CD4-positive, alpha-beta T cell treated with Interleukin-6 for 4 hours (primary cell): Measurements from ENCODE around the gene AXL.
A peak's percentile ranks its signal among the peaks of the same experiment; 100 is the strongest.
"Not testable (repeated sequence)": the region's sequence is repeated elsewhere in the genome, so short reads cannot be mapped to it uniquely, and the experiment has no call there.

Source experiments
- DNase-seq: peaks from one replicate; pipeline ENCODE4 v3.0.0-alpha.2; 2020; ENCODE audit warnings: mixed read lengths

Gene AXL

DNA sequence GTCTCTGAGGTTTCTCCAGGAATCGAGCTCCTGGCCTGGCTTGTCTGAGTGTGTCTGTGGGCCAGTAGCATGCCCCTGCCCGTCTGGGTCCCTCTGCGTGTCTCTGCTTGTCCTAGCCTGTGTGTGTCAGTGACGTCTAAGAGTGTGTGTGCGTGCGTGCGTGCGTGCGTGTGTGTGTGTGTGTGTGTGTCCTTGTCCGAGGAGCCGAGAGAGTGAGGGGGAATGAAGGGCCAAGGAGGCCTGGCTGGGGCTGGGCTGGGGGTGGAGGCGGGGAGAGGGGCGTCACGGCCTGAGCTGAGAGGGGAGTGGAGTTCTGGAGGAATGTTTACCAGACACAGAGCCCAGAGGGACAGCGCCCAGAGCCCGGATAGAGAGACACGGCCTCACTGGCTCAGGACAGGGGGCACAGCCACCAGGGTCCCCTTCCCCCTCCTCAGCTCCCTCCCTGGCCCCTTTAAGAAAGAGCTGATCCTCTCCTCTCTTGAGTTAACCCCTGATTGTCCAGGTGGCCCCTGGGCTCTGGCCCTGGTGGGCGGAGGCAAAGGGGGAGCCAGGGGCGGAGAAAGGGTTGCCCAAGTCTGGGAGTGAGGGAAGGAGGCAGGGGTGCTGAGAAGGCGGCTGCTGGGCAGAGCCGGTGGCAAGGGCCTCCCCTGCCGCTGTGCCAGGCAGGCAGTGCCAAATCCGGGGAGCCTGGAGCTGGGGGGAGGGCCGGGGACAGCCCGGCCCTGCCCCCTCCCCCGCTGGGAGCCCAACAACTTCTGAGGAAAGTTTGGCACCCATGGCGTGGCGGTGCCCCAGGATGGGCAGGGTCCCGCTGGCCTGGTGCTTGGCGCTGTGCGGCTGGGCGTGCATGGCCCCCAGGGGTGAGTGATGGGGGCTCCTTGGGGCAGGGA is at the start of gene AXL:
Gene AXL (plus strand): TSS at position 609 of the 893 bp plus-strand sequence. CDS start 170 bp downstream, at position 779.
- DNase-seq: no peak

DNA sequence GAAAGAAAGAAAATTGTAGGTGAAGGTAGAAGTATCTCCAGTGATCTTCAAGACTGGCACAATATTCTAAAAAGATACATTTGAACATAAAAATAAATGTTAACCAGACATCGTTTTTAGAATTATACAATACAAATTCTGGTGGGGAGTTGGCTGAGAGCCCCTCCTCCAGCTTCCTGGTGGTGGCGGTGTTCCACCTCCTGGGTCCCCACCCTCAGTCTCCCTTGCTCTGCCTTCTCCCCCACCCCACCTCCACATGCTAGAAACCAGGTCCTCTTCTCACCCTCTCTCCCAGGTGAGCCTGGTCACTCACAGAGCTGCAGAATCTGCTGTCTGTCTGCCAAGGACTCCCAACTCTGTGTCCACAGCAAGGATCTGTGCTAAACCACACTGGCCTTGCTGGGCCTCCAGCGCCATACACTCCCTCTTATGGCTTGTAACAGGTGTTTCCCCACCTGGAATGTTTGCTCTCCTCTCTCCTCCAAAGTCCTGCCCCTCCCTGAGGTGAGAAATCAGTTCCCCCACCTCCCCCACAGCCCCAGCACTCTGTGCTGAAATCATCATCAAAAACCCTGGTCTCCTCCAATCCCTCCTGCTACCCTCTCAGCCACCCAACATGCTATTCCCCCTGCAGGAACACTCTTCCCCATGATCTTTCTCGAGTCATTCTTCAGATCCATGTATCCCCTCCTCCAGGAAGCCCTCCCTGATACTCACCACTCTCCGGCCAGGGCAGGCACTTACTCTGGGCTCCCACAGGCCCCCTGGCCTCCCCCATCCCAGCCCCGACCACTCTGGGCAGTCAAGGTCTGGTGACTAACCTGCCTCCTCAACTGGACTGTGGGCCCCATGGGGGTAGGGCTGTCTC is 46.5 kb upstream of the AXL start:
- no peak for DNase-seq

DNA sequence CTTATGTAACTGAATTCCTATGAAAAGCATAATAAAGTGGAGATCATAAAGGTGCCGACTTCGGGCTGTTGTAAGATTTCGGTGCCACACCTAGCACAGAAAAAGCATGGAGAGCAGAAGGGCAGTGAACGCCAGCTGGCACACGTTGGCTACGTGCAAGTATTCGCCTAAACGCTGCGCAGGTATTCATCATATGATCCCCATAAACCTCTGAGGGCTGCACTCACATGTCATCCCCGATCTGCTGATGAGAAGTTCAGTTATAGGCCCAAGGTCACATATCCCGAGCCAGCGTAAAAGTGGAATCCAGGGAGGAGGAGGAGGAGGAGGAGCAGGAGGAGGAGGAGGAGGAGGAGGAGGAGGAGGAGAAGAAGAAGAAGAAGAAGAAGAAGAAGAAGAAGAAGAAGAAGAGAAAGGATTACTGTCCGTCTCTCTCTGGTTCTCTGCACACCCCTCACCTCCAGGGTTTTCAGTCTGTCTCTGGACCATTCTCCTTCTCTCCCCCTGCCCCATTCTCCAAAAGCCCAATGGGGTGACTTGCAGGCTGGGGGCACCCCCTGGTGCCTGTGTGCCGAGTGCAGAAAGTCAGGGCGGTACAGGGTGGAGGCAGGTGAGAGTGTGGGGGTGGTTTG is 44.6 kb upstream of the AXL start:
- no peak for DNase-seq

DNA sequence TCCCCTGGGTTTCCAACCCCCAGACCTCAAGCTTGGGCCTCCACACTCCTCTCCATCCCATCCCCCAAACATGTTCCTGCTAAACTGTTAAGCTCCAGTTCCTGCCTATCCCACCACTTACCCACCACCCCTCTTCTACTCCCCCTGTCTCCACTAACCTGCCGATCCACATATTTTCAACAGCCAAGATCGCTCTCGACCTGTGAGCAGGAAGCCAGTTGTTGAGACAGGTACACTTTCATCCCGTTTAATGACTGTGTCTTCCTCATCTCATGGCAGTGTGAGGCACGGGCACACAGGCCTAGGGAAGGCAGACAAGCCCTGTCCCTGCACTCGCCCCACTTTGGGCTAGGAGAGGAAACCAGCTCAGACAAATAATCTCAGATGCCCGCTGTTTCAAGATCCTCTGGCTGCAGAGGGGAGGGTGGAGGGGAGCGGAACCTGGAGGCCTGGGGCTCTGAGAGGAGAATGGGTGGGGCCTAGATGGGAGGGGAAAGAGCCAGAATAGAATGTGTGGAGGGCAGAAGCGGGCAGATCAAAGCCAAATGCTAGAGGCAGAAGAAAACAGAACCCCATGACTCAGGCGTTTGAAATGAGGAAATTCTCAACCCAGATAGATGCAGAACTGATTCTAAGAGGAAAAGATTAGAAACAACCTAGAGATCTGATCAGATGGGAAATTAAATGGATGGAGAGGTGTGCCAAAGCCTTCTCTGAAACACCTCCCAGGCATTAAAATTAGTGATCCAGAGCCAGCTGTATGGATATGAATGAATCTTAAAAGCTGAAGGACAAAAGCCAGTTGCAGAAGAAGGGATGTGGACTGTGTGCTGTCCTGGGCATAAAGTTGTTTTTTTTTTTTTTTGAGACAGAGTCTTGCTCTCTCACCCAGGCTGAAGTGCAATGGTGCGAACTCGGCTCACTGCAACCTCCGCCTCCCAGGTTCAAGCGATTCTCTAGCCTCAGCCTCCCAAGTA is 42.9 kb upstream of the AXL start:
- peak; percentile 84 for DNase-seq

DNA sequence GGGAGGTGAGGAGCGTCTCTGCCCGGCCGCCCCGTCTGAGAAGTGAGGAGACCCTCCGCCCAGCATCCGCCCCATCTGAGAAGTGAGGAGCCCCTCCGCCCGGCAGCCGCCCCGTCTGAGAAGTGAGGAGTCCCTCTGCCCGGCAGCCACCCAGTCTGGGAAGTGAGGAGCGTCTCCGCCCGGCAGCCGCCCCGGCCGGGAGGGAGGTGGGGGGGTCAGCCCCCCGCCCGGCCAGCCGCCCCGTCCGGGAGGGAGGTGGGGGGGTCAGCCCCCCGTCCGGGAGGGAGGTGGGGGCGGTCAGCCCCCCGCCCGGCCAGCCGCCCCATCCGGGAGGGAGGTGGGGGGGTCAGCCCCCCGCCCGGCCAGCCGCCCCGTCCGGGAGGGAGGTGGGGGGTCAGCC is 38.9 kb upstream of the AXL start:
- DNase-seq: not testable (repeated sequence)

DNA sequence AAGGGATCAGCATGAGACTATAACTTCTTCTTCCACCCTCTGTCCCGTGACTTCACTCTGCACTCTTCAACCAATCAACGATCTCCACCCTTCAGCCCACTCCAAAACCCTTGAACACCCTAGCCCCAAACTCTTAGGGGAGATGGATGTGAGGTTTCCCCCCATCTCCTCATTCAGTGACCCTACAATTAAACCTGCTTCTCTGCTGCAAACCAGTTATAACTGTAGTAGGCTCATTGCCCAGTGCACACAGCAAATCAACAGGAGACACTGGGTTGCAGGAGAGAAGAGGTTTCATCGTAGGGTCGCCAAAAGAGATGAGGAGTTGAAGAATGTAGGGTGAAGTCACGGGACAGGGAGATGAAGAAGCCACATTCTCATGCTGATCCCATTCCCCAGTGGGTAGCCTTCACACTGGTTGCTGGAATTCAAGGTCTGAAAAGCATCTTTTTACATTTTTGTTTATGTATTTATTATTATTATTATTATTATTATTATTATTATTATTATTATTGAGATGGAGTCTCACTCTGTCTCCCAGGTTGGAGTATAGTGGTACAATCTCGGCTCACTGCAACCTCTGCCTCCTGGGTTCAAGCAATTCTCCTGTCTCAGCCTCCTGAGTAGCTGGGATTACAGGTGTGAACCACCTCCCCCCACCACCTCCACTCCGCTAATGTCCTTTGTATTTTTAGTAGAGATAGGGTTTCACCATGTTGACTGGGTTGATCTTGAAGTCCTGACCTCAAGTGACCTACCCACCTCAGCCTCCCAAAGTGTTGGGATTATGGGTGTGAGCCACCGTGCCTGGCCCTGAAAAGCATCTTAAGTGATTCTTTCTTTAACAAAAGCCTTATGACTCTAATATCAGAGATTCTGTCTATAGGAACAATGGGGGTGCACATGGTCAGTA is 31.8 kb upstream of the AXL start:
- no peak for DNase-seq

DNA sequence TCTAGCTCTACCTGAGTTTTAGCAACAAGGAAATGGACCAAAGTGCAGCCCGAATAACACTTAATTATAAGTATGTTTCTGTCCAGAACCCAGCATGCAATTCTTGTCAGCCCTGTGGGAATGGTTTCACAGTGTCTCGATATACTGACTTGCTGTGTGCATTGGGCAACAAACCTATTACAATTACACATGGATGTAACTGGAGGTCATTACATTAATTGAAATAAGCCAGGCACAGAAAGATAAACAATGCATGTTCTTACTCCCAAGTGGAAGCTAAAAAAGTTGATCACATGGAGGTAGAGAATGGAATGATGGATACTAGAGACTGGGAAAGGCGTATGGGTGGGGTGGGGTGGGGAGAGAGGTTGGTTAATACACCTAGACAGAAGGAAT is 31.1 kb upstream of the AXL start:
- no peak for DNase-seq

DNA sequence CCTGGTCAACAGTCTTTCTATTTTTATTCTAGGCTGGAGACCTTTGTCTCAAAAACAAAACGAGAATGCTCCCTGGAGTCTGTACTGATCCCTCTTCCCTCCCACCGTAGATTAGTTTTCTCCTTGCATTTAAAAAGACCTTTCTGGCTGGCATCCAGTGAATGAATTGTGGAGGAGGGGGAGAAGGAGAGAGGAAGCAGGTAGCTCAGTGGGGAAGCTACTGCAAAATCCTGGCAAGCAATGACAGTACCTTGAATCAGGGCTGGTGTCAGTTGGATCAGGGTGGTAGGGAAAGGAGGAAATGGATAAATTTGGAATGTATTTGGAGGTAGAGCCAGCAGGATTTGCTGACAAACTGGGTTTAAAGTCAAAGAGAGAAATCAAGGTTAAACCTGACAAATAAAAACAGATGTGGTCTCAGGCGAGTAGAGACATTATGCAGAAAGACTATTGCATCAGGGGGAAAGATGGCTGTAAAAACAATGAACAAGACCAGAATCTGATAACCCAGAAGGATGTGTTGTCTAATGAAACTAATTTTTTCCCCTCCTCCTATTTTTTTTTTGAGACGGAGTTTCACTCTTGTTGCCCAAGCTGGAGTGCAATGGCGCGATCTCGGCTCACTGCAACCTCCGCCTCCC is 29.5 kb upstream of the AXL start:
- DNase-seq: no peak

DNA sequence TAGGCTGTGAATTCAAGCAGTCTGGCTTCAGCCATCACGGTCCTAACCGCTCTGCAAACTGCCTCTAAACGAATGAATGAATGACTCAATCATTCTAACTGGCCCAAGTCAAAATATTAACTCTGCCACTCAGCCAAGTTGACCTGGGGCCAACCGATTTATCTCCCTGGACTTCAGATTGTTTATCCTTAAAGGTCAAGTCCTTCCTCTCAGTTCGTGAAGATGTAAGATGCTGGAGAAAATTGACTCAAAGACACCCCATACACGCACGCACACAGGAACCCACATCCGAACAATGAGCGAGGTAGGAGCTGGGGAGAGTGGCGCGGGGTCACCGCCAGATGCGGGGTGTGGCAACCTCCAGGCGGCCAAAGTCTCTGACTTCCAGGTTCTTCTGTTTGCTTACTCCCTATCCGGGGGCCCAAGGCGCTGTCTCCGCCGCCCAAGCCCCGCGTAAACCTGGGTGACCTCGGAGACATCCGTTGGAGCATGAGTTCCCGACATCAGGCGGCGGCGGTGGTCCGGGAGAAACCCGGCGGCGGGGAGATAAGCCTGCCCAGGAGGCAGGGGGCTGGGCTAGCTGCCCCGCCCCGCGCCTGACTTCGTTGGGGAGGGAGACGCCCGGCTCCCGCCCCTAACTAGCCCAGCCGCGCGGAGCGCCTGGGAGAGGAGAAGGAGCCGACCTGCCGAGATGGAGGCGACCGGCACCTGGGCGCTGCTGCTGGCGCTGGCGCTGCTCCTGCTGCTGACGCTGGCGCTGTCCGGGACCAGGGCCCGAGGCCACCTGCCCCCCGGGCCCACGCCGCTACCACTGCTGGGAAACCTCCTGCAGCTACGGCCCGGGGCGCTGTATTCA is 26.2 kb upstream of the AXL start, which contains the start of gene CYP2S1:
Gene CYP2S1 (plus strand): TSS at position 646 of the 856 bp plus-strand sequence. CDS start 46 bp downstream, at position 692.
- DNase-seq: peak; percentile 19

DNA sequence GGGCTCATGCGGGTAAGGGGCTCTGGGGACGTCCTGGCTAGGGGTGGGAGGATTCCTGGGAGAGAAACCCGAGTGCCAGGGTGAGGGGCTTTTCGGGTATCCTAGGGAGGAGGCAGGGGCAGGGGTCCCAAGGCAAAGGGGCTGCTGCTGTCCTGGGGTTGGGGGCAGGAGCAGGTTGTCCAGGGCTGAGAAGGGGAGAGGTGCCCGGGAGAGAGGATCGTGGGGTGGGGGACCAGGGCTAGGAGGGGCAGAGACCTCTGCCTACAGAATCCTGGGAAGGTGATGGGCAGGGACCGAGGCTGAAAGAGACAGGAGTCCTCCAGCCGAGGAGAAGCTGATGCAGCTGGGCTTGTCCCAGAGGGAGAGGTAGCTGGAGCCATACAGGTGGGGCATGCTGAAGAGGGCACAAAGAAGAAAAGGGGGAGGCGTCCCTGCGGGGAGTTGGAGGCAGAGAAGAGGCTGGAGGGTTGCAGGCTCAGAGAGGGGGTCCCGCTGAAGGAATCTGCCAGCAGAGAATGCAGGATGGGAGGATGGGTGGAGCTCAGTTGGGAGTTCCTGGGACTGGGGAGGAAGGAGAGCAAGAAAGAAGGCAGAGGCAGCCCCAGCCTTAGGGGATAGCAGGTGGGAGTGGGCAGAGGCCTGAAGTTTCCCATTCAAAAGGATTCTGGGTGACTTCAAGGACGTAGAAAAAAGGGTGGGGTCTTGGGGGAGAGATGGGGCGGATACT is 25.4 kb upstream of the AXL start:
- DNase-seq: no peak

DNA sequence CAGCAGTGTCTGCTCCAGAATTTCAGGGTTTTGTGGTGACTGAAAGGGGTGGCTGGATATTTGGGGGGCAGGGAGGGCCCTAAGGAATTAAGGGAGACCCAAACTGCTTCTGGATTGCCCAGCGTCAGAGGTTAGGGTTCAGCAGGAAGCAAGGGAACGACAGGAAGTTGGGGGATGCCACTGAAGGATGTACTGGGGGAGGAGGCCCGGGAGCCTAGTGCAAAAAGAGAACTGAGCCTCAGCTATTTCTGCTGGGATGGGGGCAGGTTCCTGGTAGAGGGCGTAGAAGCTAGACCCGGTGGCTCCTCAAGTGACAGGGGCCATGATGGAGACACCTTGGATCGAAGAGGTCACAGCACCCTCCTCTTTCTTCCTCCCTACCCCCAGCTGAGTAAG is 24.9 kb upstream of the AXL start:
- no peak for DNase-seq

DNA sequence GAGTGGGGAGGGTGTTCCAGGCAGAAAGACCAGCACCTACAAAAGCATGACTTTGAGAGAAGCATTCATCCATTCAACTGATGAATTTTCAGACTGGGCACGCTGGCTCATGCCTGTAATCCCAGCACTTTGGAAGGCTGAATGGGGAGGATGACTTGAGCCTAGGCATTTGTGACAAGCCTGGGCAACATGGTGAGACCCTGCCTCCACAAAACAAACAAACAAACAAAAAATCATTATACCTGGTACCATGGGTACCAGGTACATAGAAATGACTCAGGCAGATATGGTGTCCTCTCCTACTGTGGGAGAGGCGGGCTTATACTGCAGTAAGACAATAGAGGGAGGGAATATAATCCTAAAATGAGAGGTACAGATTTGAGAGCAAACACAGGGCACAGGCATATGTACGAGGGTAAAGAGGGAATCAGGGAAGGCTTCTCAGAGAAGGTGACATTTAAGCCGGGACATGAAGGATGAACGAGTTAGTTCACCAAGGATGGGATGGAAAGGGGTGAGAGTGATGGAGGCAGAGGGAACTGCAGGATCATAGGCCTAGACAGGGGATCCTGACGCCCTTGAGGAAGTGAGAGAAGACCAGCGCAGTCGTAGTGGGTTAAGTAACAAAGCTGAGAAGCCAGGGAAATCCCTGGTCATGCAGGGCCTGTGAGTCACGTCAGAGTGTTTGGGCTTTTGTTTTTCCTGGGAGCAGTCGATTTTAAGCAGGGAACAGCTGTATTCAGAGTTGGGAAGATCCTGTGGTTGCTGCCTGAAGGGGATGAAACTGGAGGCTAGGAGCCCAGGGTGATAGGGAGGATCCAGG is 23.1 kb upstream of the AXL start:
- DNase-seq: no peak

DNA sequence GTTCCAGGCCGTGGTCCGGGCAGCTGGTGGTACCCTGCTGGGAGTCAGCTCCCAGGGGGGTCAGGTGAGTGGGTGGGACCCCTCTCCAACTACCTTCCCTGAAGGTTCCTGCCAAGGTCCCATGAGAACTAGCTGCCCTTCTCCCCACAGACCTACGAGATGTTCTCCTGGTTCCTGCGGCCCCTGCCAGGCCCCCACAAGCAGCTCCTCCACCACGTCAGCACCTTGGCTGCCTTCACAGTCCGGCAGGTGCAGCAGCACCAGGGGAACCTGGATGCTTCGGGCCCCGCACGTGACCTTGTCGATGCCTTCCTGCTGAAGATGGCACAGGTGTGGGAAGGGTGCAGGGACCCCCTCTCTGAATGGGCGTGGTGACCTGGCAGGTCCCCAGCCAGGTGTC is 20.5 kb upstream of the AXL start:
- no peak for DNase-seq

DNA sequence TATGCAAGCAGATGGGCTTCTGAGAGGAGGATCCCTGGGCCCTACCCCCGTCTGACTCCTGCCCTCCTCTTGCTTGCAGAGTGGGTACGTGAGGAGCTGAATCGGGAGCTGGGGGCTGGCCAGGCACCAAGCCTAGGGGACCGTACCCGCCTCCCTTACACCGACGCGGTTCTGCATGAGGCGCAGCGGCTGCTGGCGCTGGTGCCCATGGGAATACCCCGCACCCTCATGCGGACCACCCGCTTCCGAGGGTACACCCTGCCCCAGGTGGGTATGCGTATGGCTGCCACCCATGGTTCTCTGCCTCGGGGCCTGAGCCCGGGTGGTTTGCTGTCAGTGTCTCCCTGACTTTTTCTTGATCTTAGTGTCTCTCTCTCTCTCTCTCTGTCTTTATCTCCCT is 15.7 kb upstream of the AXL start:
- DNase-seq: no peak

DNA sequence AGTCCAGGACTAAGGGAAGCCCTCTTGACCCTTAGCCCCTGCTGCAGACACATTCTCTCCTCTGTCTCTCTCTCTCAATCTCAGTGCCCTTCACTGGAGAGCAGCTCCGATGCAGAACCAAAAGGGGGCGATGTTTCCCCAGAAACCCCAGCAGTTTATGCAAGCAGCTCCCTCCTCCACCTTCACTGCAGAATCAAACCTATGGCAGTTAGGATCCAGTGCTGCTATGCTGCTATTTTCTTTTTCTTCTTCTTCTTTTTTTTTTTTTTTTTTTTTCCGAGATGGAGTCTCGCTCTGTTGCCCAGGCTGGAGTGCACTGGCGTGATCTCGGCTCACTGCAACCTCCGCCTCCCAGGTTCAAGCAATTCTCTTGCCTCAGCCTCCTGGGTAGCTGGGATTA is 14.7 kb upstream of the AXL start:
- DNase-seq: peak; percentile 90

DNA sequence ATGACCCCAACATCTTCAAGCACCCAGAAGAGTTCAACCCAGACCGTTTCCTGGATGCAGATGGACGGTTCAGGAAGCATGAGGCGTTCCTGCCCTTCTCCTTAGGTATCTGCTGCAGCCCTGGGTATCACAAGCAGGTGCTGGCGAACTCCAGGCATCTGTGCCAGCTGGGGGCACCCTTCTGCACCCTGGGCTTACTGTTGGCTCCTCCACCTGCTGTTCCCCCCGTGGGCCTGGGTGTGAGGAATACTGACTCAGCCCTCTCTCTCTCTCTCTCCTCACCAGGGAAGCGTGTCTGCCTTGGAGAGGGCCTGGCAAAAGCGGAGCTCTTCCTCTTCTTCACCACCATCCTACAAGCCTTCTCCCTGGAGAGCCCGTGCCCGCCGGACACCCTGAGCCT is 13.0 kb upstream of the AXL start:
- DNase-seq: peak; percentile 40

DNA sequence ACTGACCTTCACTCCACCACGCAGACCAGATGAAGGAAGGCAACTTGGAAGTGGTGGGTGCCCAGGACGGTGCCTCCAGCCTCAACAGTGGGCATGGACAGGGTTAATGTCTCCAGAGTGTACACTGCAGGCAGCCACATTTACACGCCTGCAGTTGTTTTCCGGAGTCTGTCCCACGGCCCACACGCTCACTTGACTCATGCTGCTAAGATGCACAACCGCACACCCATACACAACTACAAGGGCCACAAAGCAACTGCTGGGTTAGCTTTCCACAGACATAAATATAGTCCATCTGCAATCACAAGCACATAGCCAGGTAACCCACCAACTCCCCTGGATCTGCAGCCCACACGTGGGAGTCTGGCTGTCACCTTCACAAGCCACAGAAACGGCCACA is 12.6 kb upstream of the AXL start:
- no peak for DNase-seq
